Mammary epithelial cell (primary cell): ENCODE data around the gene PPWD1.

Experiments
- CTCF ChIP-seq, 2 donors: IDR thresholded peaks in 1 of 2; conservative IDR thresholded peaks in 1 of 2; 2 replicates each; pipeline ENCODE4 v1.5.1; 2011 to 2012; ENCODE audit warnings: inconsistent platforms in 2 of 2, low read length in 2 of 2, mild to moderate bottlenecking in 2 of 2, control low read depth in 1 of 2, low read depth in 1 of 2; ENCODE audit not compliant: insufficient read depth in 1 of 2; ENCODE audit errors: extremely low read depth in 1 of 2
- EZH2 ChIP-seq: IDR thresholded peaks from 2 replicates; pipeline ENCODE4 v1.6.1; 2012; ENCODE audit warnings: low read length, inconsistent platforms, borderline replicate concordance

GRCh38 chr5:65577141-65577540 is 14.0 kb downstream of the PPWD1 start:
- no peak for TF ChIP-seq CTCF (conservative IDR thresholded peaks at IDR 0.05 in 1 of 2, IDR thresholded peaks at IDR 0.05 in 1 of 2; ENCODE audit: extremely low read depth in 1 of 2, insufficient read depth in 1 of 2, low read depth in 1 of 2, low read length in 2 of 2)
- no peak for TF ChIP-seq EZH2
